ENCODE data around the gene ZFP36L2.

DNA sequence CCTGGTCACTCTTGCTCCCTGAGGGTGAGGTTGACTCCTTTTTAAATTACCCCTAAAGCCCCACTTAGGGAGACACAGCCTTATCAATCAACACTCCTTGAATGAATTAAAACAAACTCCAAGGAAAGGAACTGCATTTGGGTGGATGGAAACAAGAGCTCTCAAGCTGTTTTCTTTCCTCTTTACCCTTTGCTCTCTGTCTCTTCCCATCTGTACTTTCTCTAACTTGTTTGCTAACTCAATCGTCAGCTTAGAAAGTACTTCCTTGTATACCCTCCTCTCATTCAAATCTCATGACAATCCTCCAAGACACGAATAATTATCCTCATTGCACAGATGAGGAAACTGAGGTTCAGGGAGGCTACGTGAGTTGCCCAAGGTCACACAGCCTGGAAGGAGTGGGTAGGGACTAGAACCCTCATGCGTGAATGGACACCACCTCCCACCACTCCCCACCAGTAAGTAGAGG is 32.7 kb downstream of the ZFP36L2 start:
- TF ChIP-seq EZH2 (IDR thresholded peaks at IDR 0.05) (no peak), POLR2AphosphoS5 (IDR thresholded peaks at IDR 0.05; ENCODE audit: borderline replicate concordance, low read depth, low read length) (no peak), FOXP2 (optimal IDR thresholded peaks at IDR 0.05; ENCODE audit: control extremely low read depth, extremely low read length, insufficient read depth) (no peak)
